ENCODE measurements around the gene HEATR3.
A peak's percentile ranks its signal among the peaks of the same experiment; 100 is the strongest.
"Not testable (repeated sequence)": the region's sequence is repeated elsewhere in the genome, so short reads cannot be mapped to it uniquely, and the experiment has no call there.

Gene HEATR3

GRCh38 chr16:50114357-50115129 is 48.8 kb downstream of the HEATR3 start:
- DNase-seq, result no peak

- DNase-seq, result no peak
Measured at GRCh38 chr16:50120711-50121110, 54.9 kb downstream of the HEATR3 start.

GRCh38 chr16:50121278-50121677 is 55.5 kb downstream of the HEATR3 start:
- no peak for DNase-seq

- DNase-seq, result no peak
Measured at GRCh38 chr16:50121721-50122445, 56.1 kb downstream of the HEATR3 start.

- no peak for DNase-seq
Measured at GRCh38 chr16:50123417-50123816, 57.6 kb downstream of the HEATR3 start.

GRCh38 chr16:50124769-50125168 is 59.0 kb downstream of the HEATR3 start:
- no peak for DNase-seq

GRCh38 chr16:50126183-50126582 is 60.4 kb downstream of the HEATR3 start:
- no peak for DNase-seq

- DNase-seq, result not testable (repeated sequence)
Measured at GRCh38 chr16:50132571-50132970, 66.8 kb downstream of the HEATR3 start.

- no peak for DNase-seq
Measured at GRCh38 chr16:50133214-50133613, 67.4 kb downstream of the HEATR3 start.

GRCh38 chr16:50136399-50136798 is 70.6 kb downstream of the HEATR3 start:
- no peak for DNase-seq

GRCh38 chr16:50137268-50137667 is 71.5 kb downstream of the HEATR3 start:
- no peak for DNase-seq

- DNase-seq, result no peak
Measured at GRCh38 chr16:50139580-50139979, 73.8 kb downstream of the HEATR3 start.

GRCh38 chr16:50144211-50144610 is 78.4 kb downstream of the HEATR3 start:
- no peak for DNase-seq

- no peak for DNase-seq
Measured at GRCh38 chr16:50146479-50147435, 81.0 kb downstream of the HEATR3 start.

- DNase-seq, result no peak
Measured at GRCh38 chr16:50151322-50151721, 85.6 kb downstream of the HEATR3 start.

- no peak for DNase-seq
Measured at GRCh38 chr16:50151756-50152155, 86.0 kb downstream of the HEATR3 start.

GRCh38 chr16:50152351-50152806 is 86.6 kb downstream of the HEATR3 start:
- no peak for DNase-seq

GRCh38 chr16:50152807-50153595 is 87.2 kb downstream of the HEATR3 start, which contains the start of gene TENT4B:
TENT4B (plus strand) TSS chr16:50153306; CDS start chr16:50153622, 316 bp downstream.
- DNase-seq, result peak; percentile 60

GRCh38 chr16:50153596-50154419 is 88.0 kb downstream of the HEATR3 start:
- DNase-seq, result no peak

- DNase-seq, result no peak
Measured at GRCh38 chr16:50154420-50154950, 88.7 kb downstream of the HEATR3 start.

GRCh38 chr16:50155925-50156324 is 90.2 kb downstream of the HEATR3 start:
- no peak for DNase-seq
